Activated naive CD8-positive, alpha-beta T cell (primary cell): ENCODE results near the gene FNDC1.
"Not testable (repeated sequence)": the region's sequence is repeated elsewhere in the genome, so short reads cannot be mapped to it uniquely, and the experiment has no call there.

ENCODE experiments used
- H3K27ac Mint-ChIP-seq: one replicate; pipeline ENCODE4 v1.8.0; 2021; ENCODE audit warnings: mixed read lengths
- H3K27me3 Mint-ChIP-seq: one replicate; pipeline ENCODE4 v1.8.0; 2021; ENCODE audit warnings: mixed read lengths
- H3K36me3 Mint-ChIP-seq: one replicate; pipeline ENCODE4 v1.8.0; 2021; ENCODE audit warnings: mixed read lengths
- H3K4me1 Mint-ChIP-seq: one replicate; pipeline ENCODE4 v1.8.0; 2021; ENCODE audit warnings: low read depth, mixed read lengths
- H3K4me3 Mint-ChIP-seq: one replicate; pipeline ENCODE4 v1.8.0; 2021; ENCODE audit warnings: mild to moderate bottlenecking, mixed read lengths
- H3K9me3 Mint-ChIP-seq: one replicate; pipeline ENCODE4 v1.8.0; 2021; ENCODE audit warnings: low read depth, mixed read lengths

Gene FNDC1

GRCh38 chr6:159282421-159282820 lies 113.2 kb downstream of the FNDC1 start:
- H3K4me3 Mint-ChIP-seq: no peak overlapping the region
- no peaks in the 10 kb centered on the region for H3K4me1 Mint-ChIP-seq
- peaks cover 10% of the 10 kb centered on the region for H3K27me3 Mint-ChIP-seq
- H3K36me3 Mint-ChIP-seq: no peaks in the 10 kb centered on the region
- no peak overlapping the region for H3K27ac Mint-ChIP-seq
- H3K9me3 Mint-ChIP-seq: peaks cover 12% of the 10 kb centered on the region

DNA sequence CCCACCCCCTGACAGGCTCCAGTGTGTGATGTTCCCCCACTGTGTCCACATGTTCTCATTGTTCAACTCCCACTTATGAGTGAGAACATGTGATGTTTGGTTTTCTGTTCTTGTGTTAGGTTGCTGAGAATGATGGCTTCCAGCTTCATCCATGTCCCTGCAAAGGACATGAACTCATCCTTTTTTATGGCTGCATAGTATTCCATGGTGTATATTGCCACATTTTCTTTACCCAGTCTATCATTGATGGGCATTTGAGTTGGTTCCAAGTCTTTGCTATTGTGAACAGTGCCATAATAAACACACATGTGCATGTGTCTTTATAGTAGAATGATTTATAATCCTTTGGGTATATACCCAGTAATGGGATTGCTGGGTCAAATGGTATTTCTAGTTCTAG lies 115.5 kb downstream of the FNDC1 start:
- not testable (repeated sequence) for H3K36me3 Mint-ChIP-seq, H3K27ac Mint-ChIP-seq, H3K4me1 Mint-ChIP-seq, H3K27me3 Mint-ChIP-seq, H3K4me3 Mint-ChIP-seq
- H3K9me3 Mint-ChIP-seq: peaks cover 16% of the 10 kb centered on the region

GRCh38 chr6:159298840-159299239 lies 129.6 kb downstream of the FNDC1 start:
- Mint-ChIP-seq H3K4me1 (no peaks in the 10 kb centered on the region), H3K4me3 (no peak overlapping the region), H3K27ac (no peak overlapping the region), H3K27me3 (peaks cover 17% of the 10 kb centered on the region), H3K9me3 (no peaks in the 10 kb centered on the region), H3K36me3 (no peaks in the 10 kb centered on the region)

GRCh38 chr6:159299566-159299965 lies 130.4 kb downstream of the FNDC1 start:
- Mint-ChIP-seq H3K27me3 (peaks cover 20% of the 10 kb centered on the region), H3K4me1 (no peaks in the 10 kb centered on the region), H3K4me3 (no peak overlapping the region), H3K27ac (no peak overlapping the region), H3K9me3 (no peaks in the 10 kb centered on the region), H3K36me3 (no peaks in the 10 kb centered on the region)

- Mint-ChIP-seq H3K27ac (no peak overlapping the region), H3K4me1 (no peaks in the 10 kb centered on the region), H3K9me3 (no peaks in the 10 kb centered on the region)
These were observed 132.1 kb downstream of the FNDC1 start for GRCh38 chr6:159301277-159301676.

DNA sequence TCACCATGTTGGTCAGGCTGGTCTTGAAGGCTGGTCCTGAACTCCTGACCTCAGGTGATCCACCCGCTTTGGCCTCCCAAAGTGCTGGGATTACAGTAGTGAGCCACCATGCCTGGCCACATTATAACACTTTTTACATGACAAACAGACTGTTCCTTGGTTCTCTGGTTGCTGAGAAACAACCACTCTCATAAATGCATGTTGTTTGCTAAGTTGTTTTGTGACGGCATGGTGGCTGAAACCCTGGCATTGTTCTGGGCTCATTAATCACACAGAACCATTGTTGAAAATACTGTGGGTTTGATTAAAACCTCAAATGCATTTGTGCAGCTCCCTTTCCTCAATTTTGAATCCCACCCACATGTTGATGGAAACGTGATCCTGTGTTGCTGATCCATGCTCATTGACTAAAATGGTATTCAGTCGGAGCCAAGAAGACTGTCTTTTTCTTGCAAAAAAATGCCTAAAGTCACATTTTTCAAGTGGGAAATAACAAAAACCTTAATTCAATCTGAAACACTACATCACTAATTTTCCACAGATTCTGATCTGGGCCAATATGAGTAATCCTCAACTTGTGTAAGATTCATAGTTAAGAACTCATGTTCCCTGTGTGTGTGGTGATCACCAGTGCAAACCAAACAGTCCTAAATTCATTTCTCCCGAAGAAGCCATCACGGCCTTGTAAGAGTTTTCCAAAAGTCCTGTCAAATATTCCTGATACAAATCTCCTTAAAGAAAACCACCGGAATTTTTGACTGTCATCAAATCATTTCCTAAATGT lies 132.8 kb downstream of the FNDC1 start:
- Mint-ChIP-seq H3K27me3 (peaks cover 21% of the 10 kb centered on the region), H3K27ac (no peak overlapping the region), H3K4me1 (no peaks in the 10 kb centered on the region), H3K4me3 (no peak overlapping the region), H3K36me3 (no peaks in the 10 kb centered on the region), H3K9me3 (no peaks in the 10 kb centered on the region)

More at GRCh38 chr6:159301277-159301676, 132.1 kb downstream of the FNDC1 start:
- no peaks in the 10 kb centered on the region for H3K36me3 Mint-ChIP-seq
- H3K27me3 Mint-ChIP-seq: peaks cover 21% of the 10 kb centered on the region
- H3K4me3 Mint-ChIP-seq: no peak overlapping the region

DNA sequence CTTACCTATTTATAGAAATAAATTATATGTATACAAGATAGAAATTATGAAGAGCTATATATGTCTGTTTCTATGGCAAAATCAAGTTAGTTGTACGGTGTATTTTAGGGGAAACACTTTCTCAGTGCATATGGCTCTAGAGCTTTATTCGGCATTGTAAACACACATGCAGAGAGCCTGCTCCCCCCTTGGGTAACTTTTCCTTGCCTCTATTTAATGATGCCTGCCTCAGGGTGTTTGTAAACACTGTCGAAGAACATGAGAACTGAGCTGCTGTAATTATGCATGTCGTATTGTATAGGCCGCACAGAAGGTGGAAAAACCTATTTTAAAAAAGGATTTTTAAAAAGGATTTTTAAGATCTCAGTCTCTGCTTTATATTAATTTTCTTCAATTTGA lies 133.4 kb downstream of the FNDC1 start:
- Mint-ChIP-seq H3K36me3 (no peaks in the 10 kb centered on the region), H3K9me3 (no peaks in the 10 kb centered on the region), H3K27ac (no peak overlapping the region), H3K4me3 (no peak overlapping the region), H3K4me1 (no peaks in the 10 kb centered on the region), H3K27me3 (peaks cover 21% of the 10 kb centered on the region)

GRCh38 chr6:159303159-159303558 lies 134.0 kb downstream of the FNDC1 start:
- Mint-ChIP-seq H3K9me3 (no peaks in the 10 kb centered on the region), H3K36me3 (no peaks in the 10 kb centered on the region), H3K27me3 (peaks cover 16% of the 10 kb centered on the region), H3K27ac (no peak overlapping the region), H3K4me3 (no peak overlapping the region), H3K4me1 (no peaks in the 10 kb centered on the region)

DNA sequence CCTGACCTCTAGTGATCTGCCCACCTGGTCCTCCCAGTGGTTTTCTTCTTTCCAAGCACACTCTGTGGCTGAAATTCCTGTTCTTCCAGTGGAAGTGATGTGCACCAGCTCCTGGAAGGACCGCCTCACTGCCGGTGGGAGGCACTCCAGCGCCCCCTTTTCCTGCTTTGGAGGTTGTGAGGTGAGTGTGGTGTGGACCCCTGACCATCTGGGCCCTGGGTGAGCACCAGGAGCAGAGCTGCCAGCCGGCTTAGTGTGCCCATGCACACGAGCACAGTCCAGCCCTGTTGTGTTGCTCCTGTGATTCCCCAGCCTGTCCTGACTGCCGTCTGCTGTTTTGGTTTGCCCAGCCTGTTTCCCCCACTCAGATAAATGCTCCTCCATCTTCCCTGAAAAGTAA lies 134.6 kb downstream of the FNDC1 start:
- H3K36me3 Mint-ChIP-seq: no peaks in the 10 kb centered on the region
- no peak overlapping the region for H3K4me3 Mint-ChIP-seq
- H3K27ac Mint-ChIP-seq: no peak overlapping the region
- no peaks in the 10 kb centered on the region for H3K4me1 Mint-ChIP-seq
- H3K9me3 Mint-ChIP-seq: no peaks in the 10 kb centered on the region
- peaks cover 14% of the 10 kb centered on the region for H3K27me3 Mint-ChIP-seq

DNA sequence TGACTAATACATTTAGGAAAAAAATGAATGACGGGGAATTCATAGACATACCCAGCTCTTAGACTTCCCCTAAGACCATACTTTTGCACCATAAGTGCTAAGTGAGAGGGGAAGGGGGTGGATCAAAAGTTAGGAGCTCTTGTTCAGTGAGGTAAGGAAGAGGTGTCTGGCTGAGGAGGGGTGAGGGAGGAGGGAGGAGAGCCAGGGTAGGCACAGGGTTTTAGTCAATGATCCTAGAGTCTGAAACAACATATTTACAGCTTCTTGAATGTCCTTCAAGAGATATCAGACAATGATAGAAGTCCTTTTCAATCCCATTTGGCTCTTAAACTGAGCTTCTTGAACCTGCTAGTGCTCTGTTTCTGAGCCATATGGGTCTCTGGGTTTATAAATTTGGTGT lies 135.4 kb downstream of the FNDC1 start:
- Mint-ChIP-seq H3K27me3 (peaks cover 12% of the 10 kb centered on the region), H3K36me3 (no peaks in the 10 kb centered on the region), H3K27ac (no peak overlapping the region), H3K4me3 (no peak overlapping the region), H3K9me3 (no peaks in the 10 kb centered on the region), H3K4me1 (no peaks in the 10 kb centered on the region)

DNA sequence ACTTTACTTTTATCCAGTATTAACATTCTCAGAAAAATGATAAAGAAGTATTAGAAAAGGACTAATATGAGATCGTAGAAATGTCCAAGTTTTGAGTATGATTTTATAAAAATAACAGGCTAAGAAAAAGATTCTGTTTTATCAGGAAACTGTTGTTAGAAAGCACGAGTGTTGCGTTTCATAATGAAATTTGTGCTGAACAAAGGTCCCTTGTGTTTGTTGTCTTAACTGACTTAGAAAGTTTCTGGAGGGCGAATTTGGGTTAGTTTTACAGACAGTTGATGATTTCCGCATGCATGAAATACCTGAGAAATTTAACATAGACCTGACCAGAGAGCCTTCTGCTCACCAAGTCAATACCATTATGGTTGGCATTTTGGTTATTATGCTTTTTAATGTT lies 136.0 kb downstream of the FNDC1 start:
- no peaks in the 10 kb centered on the region for H3K36me3 Mint-ChIP-seq
- H3K4me1 Mint-ChIP-seq: no peaks in the 10 kb centered on the region
- H3K9me3 Mint-ChIP-seq: no peaks in the 10 kb centered on the region
- no peak overlapping the region for H3K27ac Mint-ChIP-seq
- H3K27me3 Mint-ChIP-seq: peaks cover 12% of the 10 kb centered on the region
- no peak overlapping the region for H3K4me3 Mint-ChIP-seq

- H3K27ac Mint-ChIP-seq: no peak overlapping the region
- H3K9me3 Mint-ChIP-seq: no peaks in the 10 kb centered on the region
- H3K4me3 Mint-ChIP-seq: no peak overlapping the region
- H3K4me1 Mint-ChIP-seq: no peaks in the 10 kb centered on the region
- H3K27me3 Mint-ChIP-seq: peaks cover 11% of the 10 kb centered on the region
- H3K36me3 Mint-ChIP-seq: no peaks in the 10 kb centered on the region
These were observed 136.8 kb downstream of the FNDC1 start for GRCh38 chr6:159305804-159306537.

DNA sequence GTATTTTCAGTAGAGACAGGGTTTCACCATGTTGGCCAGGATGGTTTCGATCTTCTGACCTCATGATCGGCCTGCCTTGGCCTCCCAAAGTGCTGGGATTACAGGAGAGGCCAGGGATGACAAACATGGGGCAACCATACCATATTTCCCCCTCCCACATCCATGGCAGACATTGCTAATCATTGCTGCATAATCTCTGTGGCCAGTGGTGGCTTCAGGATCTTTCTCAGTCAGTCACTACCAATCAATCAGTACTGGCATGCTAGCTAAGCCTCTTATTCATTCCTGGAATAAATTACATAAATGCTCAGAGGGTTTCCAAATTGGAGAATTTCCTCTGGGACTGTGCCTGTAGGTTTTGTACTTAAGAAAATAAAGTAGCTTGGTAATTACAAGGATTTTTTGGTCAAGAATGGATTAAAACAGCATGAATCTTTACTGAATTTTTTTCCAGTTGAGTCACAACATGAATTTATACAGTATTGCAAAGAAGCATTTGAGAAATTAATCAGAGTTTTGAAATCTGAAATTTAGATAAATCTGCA lies 138.1 kb downstream of the FNDC1 start:
- Mint-ChIP-seq H3K36me3 (no peaks in the 10 kb centered on the region), H3K4me3 (no peak overlapping the region), H3K27ac (no peak overlapping the region)

GRCh38 chr6:159308198-159308597 lies 139.0 kb downstream of the FNDC1 start:
- Mint-ChIP-seq H3K36me3 (no peaks in the 10 kb centered on the region), H3K9me3 (no peaks in the 10 kb centered on the region), H3K27me3 (peaks cover 7% of the 10 kb centered on the region), H3K27ac (no peak overlapping the region), H3K4me3 (no peak overlapping the region), H3K4me1 (no peaks in the 10 kb centered on the region)

More for the DNA sequence above, 138.1 kb downstream of the FNDC1 start:
- H3K4me1 Mint-ChIP-seq: no peaks in the 10 kb centered on the region
- no peaks in the 10 kb centered on the region for H3K9me3 Mint-ChIP-seq
- peaks cover 7% of the 10 kb centered on the region for H3K27me3 Mint-ChIP-seq

DNA sequence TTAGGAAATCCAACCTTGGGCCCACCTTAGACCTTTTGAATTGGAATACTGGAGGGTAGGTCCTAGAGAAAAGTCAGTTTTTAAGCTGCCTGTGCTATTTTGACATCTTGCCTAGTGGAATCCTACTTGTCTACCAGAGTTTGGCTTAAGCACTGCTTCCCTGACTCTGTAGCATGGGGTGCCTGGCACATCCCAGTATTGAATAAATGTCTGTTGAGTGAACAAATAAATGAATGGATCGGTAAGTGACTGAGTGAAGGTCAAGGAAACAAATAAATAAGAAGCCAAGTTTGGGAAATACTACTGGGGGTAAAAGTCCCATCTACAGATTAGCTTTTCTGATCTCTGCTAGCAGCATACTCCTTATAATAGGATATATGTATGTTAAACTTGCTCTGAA lies 140.5 kb downstream of the FNDC1 start:
- Mint-ChIP-seq H3K27me3 (peaks cover 5% of the 10 kb centered on the region), H3K9me3 (no peaks in the 10 kb centered on the region), H3K27ac (no peak overlapping the region), H3K4me1 (no peaks in the 10 kb centered on the region), H3K36me3 (no peaks in the 10 kb centered on the region), H3K4me3 (no peak overlapping the region)
